ENCODE data around the gene KAT2A.

Gene KAT2A

GRCh38 chr17:42072323-42073187, 48.6 kb downstream of the KAT2A start:
- H3K4me1 ChIP-seq (ENCODE audit: insufficient read depth, insufficient read length), result peaks cover 14% of the 10 kb centered on the region
- H3K4me3 ChIP-seq (ENCODE audit: insufficient read length, low read depth), result peak overlapping the region; percentile 55
- H3K27me3 ChIP-seq (ENCODE audit: insufficient read depth, insufficient read length), result peaks cover 30% of the 10 kb centered on the region
- no peak for DNase-seq (ENCODE audit: low read depth, low spot score)
- no peaks in the 10 kb centered on the region for H3K9me3 ChIP-seq (ENCODE audit: insufficient read depth, low read length)
- H3K9ac ChIP-seq (ENCODE audit: insufficient read length, low read depth), result peak overlapping the region; percentile 74
- TF ChIP-seq ZNF274 (IDR thresholded peaks at IDR 0.05; ENCODE audit: low read depth, low read length) (no peak), YY1 (IDR thresholded peaks at IDR 0.05; ENCODE audit: insufficient read depth, insufficient read length) (no peak), SUZ12 (IDR thresholded peaks at IDR 0.05; ENCODE audit: extremely low read depth, insufficient read depth, insufficient read length) (no peak)
- H3K36me3 ChIP-seq (ENCODE audit: insufficient read depth, insufficient read length, low read length), result no peaks in the 10 kb centered on the region

DNA sequence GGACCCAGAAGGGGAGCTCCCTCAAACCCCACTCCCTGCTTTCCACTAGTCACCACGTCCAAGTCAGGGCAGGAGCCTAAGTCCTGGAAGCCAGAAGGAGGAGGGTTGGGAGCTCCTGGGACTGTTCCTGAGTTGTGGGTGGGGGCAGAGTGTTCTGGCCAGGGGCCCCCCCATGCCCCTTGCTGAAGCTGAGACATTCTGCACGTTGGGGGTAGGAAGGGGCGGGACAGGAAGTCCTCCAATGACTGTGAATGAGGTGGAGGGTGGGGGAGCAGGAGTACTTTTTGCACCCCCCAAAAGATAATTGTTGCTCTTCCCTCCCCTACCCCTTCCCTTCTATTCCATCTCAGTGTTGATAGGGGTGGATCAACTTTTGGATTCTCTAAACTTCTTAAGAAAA, 49.4 kb downstream of the KAT2A start:
- H3K9ac ChIP-seq (ENCODE audit: insufficient read length, low read depth), result peak overlapping the region; percentile 74
- H3K4me3 ChIP-seq (ENCODE audit: insufficient read length, low read depth), result peak overlapping the region; percentile 55
- no peaks in the 10 kb centered on the region for H3K36me3 ChIP-seq (ENCODE audit: insufficient read depth, insufficient read length, low read length)
- no peak for DNase-seq (ENCODE audit: low read depth, low spot score)
- H3K4me1 ChIP-seq (ENCODE audit: insufficient read depth, insufficient read length), result peaks cover 14% of the 10 kb centered on the region
- H3K9me3 ChIP-seq (ENCODE audit: insufficient read depth, low read length), result no peaks in the 10 kb centered on the region
- H3K27me3 ChIP-seq (ENCODE audit: insufficient read depth, insufficient read length), result peaks cover 30% of the 10 kb centered on the region
- TF ChIP-seq ZNF274 (IDR thresholded peaks at IDR 0.05; ENCODE audit: low read depth, low read length) (no peak), YY1 (IDR thresholded peaks at IDR 0.05; ENCODE audit: insufficient read depth, insufficient read length) (no peak), SUZ12 (IDR thresholded peaks at IDR 0.05; ENCODE audit: extremely low read depth, insufficient read depth, insufficient read length) (no peak)

DNA sequence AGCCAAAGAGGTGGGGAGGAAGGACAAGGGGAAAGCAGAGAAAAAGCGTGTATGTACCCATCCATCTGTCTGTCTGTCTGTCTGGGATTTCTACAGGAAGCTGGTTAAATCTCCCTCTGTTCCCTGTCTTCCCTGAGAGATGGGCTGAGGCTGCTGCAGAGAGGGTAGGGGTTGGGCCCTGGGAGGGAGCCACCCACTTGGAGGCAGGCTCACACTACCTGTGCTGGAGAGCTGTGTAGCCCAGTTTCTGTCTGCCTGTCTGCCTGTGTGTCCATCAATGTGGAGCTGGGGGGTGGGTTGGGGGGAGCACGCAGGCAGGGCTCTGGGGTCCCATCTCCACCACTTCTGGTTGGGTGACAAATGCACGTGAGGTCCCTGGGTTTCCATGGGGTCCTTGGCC, 52.2 kb downstream of the KAT2A start:
- no peak for DNase-seq (ENCODE audit: low read depth, low spot score)
- H3K4me1 ChIP-seq (ENCODE audit: insufficient read depth, insufficient read length), result peaks cover 16% of the 10 kb centered on the region
- H3K9me3 ChIP-seq (ENCODE audit: insufficient read depth, low read length), result no peaks in the 10 kb centered on the region
- peak overlapping the region; percentile 39 for H3K9ac ChIP-seq (ENCODE audit: insufficient read length, low read depth)
- H3K27me3 ChIP-seq (ENCODE audit: insufficient read depth, insufficient read length), result peaks cover 30% of the 10 kb centered on the region
- no peaks in the 10 kb centered on the region for H3K36me3 ChIP-seq (ENCODE audit: insufficient read depth, insufficient read length, low read length)
- no peak for TF ChIP-seq ZNF274 (IDR thresholded peaks at IDR 0.05; ENCODE audit: low read depth, low read length)
- no peak for TF ChIP-seq YY1 (IDR thresholded peaks at IDR 0.05; ENCODE audit: insufficient read depth, insufficient read length)
- TF ChIP-seq SUZ12 (IDR thresholded peaks at IDR 0.05; ENCODE audit: extremely low read depth, insufficient read depth, insufficient read length), result no peak
- H3K4me3 ChIP-seq (ENCODE audit: insufficient read length, low read depth), result no peak overlapping the region

DNA sequence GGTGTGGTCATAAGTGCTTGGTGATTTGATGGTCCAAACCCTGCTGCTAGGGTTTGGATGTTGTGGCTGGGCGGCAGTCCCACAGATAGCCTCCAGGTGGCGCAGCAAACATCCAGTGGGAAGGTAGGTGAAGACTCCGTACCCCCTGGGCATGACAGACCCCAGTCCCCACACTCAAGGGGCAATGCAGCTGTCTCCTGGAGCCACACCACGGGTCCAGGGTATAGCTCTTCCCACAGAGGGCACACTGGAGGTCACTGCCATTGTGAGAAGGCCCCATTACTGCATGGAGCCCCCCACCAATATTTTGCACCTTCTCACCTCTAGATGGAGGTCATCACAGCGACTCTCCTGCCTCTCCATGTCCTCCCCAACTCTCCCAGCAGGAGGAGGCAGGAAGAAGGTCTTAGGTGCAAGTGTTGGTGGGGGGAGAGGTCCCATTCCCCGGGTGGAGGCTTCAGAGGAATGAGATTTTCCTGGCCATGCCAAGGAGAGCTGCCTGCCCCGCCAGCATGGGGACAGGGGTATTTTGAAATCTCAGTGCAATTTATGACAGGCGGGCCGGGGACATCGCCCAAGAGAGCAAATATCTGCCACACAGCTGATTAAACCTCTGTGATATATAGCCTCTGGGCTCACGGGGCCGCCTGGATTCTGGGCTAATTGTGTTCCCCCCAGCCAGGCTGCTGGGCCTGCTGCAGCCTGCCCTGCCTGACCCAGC, 53.6 kb downstream of the KAT2A start:
- H3K36me3 ChIP-seq (ENCODE audit: insufficient read depth, insufficient read length, low read length), result no peaks in the 10 kb centered on the region
- peaks cover 15% of the 10 kb centered on the region for H3K27me3 ChIP-seq (ENCODE audit: insufficient read depth, insufficient read length)
- TF ChIP-seq SUZ12 (IDR thresholded peaks at IDR 0.05; ENCODE audit: extremely low read depth, insufficient read depth, insufficient read length) (no peak), ZNF274 (IDR thresholded peaks at IDR 0.05; ENCODE audit: low read depth, low read length) (no peak), YY1 (IDR thresholded peaks at IDR 0.05; ENCODE audit: insufficient read depth, insufficient read length) (no peak)
- peak; percentile 42 for DNase-seq (ENCODE audit: low read depth, low spot score)
- H3K4me3 ChIP-seq (ENCODE audit: insufficient read length, low read depth), result no peak overlapping the region
- H3K9me3 ChIP-seq (ENCODE audit: insufficient read depth, low read length), result no peaks in the 10 kb centered on the region
- H3K4me1 ChIP-seq (ENCODE audit: insufficient read depth, insufficient read length), result peaks cover 22% of the 10 kb centered on the region
- no peak overlapping the region for H3K9ac ChIP-seq (ENCODE audit: insufficient read length, low read depth)

DNA sequence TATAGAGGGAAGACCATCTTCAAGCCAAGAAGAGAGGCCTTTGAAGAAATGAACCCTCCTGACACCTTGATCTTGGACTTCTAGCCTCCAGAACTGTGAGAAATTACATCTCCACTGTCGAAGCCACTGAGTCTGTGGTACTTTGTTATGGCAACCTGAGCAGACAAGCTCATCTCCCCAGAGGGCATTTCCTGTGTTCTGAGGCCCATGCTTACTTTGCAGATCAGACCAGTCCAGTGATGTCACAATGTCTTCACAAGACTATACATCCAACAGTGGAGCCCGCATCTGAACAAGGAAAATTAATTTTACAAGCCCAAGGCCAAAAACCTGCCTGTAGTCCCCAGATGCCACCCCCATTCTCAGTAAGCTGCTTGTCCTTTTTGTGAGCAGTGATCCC, 56.0 kb downstream of the KAT2A start:
- H3K4me1 ChIP-seq (ENCODE audit: insufficient read depth, insufficient read length), result peaks cover 34% of the 10 kb centered on the region
- no peak overlapping the region for H3K9ac ChIP-seq (ENCODE audit: insufficient read length, low read depth)
- H3K36me3 ChIP-seq (ENCODE audit: insufficient read depth, insufficient read length, low read length), result no peaks in the 10 kb centered on the region
- no peak for DNase-seq (ENCODE audit: low read depth, low spot score)
- H3K27me3 ChIP-seq (ENCODE audit: insufficient read depth, insufficient read length), result no peaks in the 10 kb centered on the region
- H3K4me3 ChIP-seq (ENCODE audit: insufficient read length, low read depth), result no peak overlapping the region
- H3K9me3 ChIP-seq (ENCODE audit: insufficient read depth, low read length), result no peaks in the 10 kb centered on the region
- TF ChIP-seq ZNF274 (IDR thresholded peaks at IDR 0.05; ENCODE audit: low read depth, low read length), result no peak
- no peak for TF ChIP-seq SUZ12 (IDR thresholded peaks at IDR 0.05; ENCODE audit: extremely low read depth, insufficient read depth, insufficient read length)
- TF ChIP-seq YY1 (IDR thresholded peaks at IDR 0.05; ENCODE audit: insufficient read depth, insufficient read length), result no peak
